Astrocyte (in vitro differentiated cells and primary cell): ENCODE data around the gene RBM44. TPM values are rescaled to one million over a fixed set of nuclear protein-coding genes. Genes with fewer than 3 reads are reported as not detected.
A peak's percentile ranks its signal among the peaks of the same experiment; 100 is the strongest.

ENCODE experiments used
- DNase-seq: peaks from one replicate; pipeline ENCODE4 v3.0.0-alpha.2; 2010; ENCODE audit warnings: low read depth
- FAIRE-seq: peaks from 2 replicates; lab custom pipeline; 2011; peaks lifted over from hg19 to GRCh38; lab: Jason Lieb, UNC
- H2AFZ ChIP-seq: 2 replicates; pipeline ENCODE4 v1.6.0; 2012; ENCODE audit warnings: low read depth, low read length, inconsistent platforms
- H3K27ac ChIP-seq: 2 replicates; pipeline ENCODE4 v1.5.1; 2011; ENCODE audit warnings: low read depth, low read length, inconsistent platforms
- H3K27me3 ChIP-seq: 2 replicates; pipeline ENCODE4 v1.6.0; 2011; ENCODE audit warnings: low read length, inconsistent platforms; ENCODE audit not compliant: insufficient read depth
- H3K36me3 ChIP-seq: 2 replicates; pipeline ENCODE4 v1.5.1; 2011; ENCODE audit warnings: low read length, inconsistent platforms; ENCODE audit not compliant: insufficient read depth
- H3K4me1 ChIP-seq: 2 replicates; pipeline ENCODE4 v1.5.1; 2011; ENCODE audit warnings: low read length, inconsistent platforms; ENCODE audit not compliant: insufficient read depth
- H3K4me2 ChIP-seq: 2 replicates; pipeline ENCODE4 v1.6.0; 2012; ENCODE audit warnings: low read length, inconsistent platforms
- H3K4me3 ChIP-seq: 2 replicates; pipeline ENCODE4 v1.5.1; 2011; ENCODE audit warnings: low read depth, mild to moderate bottlenecking, low read length, inconsistent platforms; ENCODE audit not compliant: insufficient read depth
- H3K79me2 ChIP-seq: 2 replicates; pipeline ENCODE4 v1.6.0; 2012; ENCODE audit warnings: mild to moderate bottlenecking, low read length, inconsistent platforms; ENCODE audit not compliant: insufficient read depth
- H3K9ac ChIP-seq: 2 replicates; pipeline ENCODE4 v1.6.0; 2012; ENCODE audit warnings: mild to moderate bottlenecking, low read length, inconsistent platforms
- H3K9me3 ChIP-seq: 2 replicates; pipeline ENCODE4 v1.5.1; 2012; ENCODE audit warnings: low read depth, mild to moderate bottlenecking, low read length, inconsistent platforms; ENCODE audit not compliant: insufficient read depth
- H4K20me1 ChIP-seq: 2 replicates; pipeline ENCODE4 v1.6.0; 2012; ENCODE audit warnings: low read length, inconsistent platforms; ENCODE audit not compliant: insufficient read depth
- H3K27ac Mint-ChIP-seq: one replicate; pipeline ENCODE4 v1.8.0; 2021; ENCODE audit warnings: mild to moderate bottlenecking, mixed read lengths; ENCODE audit not compliant: unreplicated experiment
- H3K27me3 Mint-ChIP-seq: one replicate; pipeline ENCODE4 v1.8.0; 2021; ENCODE audit warnings: low read depth, mixed read lengths; ENCODE audit not compliant: unreplicated experiment
- H3K36me3 Mint-ChIP-seq: one replicate; pipeline ENCODE4 v1.8.0; 2021; ENCODE audit warnings: low read depth, mixed read lengths; ENCODE audit not compliant: unreplicated experiment
- H3K4me1 Mint-ChIP-seq: one replicate; pipeline ENCODE4 v1.8.0; 2021; ENCODE audit warnings: low read depth, mixed read lengths; ENCODE audit not compliant: unreplicated experiment
- H3K4me3 Mint-ChIP-seq: one replicate; pipeline ENCODE4 v1.8.0; 2021; ENCODE audit warnings: mild to moderate bottlenecking, moderate library complexity, mixed read lengths; ENCODE audit not compliant: unreplicated experiment
- H3K9me3 Mint-ChIP-seq: one replicate; pipeline ENCODE4 v1.8.0; 2021; ENCODE audit warnings: mild to moderate bottlenecking, mixed read lengths; ENCODE audit not compliant: unreplicated experiment
- CTCF ChIP-seq: IDR thresholded peaks from 2 replicates; pipeline ENCODE4 v1.5.1; 2011; ENCODE audit warnings: low read depth, mild to moderate bottlenecking, inconsistent platforms, low read length, moderate library complexity; ENCODE audit not compliant: insufficient read depth
- EZH2 ChIP-seq: IDR thresholded peaks from 2 replicates; pipeline ENCODE4 v1.6.1; 2012; ENCODE audit warnings: mild to moderate bottlenecking, low read length, inconsistent platforms; ENCODE audit not compliant: insufficient read depth
- total RNA-seq: library from RNA; stranded (reverse); gene quantifications from 2 replicates; pipeline ENCODE4 v1.2.1, GENCODE V29; 2021

The RBM44 gene
- total RNA-seq, 1 donor from 2014 or later, result 0.32 TPM

- peak; percentile 3 for DNase-seq
- Histone ChIP-seq H3K9ac (no peak overlapping the region), H4K20me1 (no peaks in the 10 kb centered on the region), H3K36me3 (no peaks in the 10 kb centered on the region), H3K9me3 (no peaks in the 10 kb centered on the region), H3K4me3 (no peak overlapping the region), H3K4me2 (no peak overlapping the region), H2AFZ (no peak overlapping the region), H3K27me3 (no peaks in the 10 kb centered on the region), H3K4me1 (no peaks in the 10 kb centered on the region), H3K27ac (no peak overlapping the region), H3K79me2 (no peaks in the 10 kb centered on the region)
- H3K4me1 Mint-ChIP-seq, result no peaks in the 10 kb centered on the region
- H3K27ac Mint-ChIP-seq, result no peak overlapping the region
- no peak overlapping the region for H3K4me3 Mint-ChIP-seq
- peaks cover 2% of the 10 kb centered on the region for H3K27me3 Mint-ChIP-seq
- no peak for TF ChIP-seq EZH2
- no peak for TF ChIP-seq CTCF
- no peaks in the 10 kb centered on the region for H3K36me3 Mint-ChIP-seq
- peaks cover 3% of the 10 kb centered on the region for H3K9me3 Mint-ChIP-seq
- FAIRE-seq, result no peak
These were observed 35.0 kb downstream of the RBM44 start for GRCh38 chr2:237833546-237833945.

GRCh38 chr2:237835372-237835771, 36.8 kb downstream of the RBM44 start:
- H3K9me3 Mint-ChIP-seq, result peaks cover 3% of the 10 kb centered on the region
- H3K36me3 Mint-ChIP-seq, result no peaks in the 10 kb centered on the region

More at GRCh38 chr2:237835372-237835771, 36.8 kb downstream of the RBM44 start:
- Histone ChIP-seq H3K9ac (no peak overlapping the region), H2AFZ (no peak overlapping the region), H3K79me2 (no peaks in the 10 kb centered on the region), H4K20me1 (no peaks in the 10 kb centered on the region), H3K4me1 (no peaks in the 10 kb centered on the region), H3K9me3 (no peaks in the 10 kb centered on the region), H3K4me2 (no peak overlapping the region), H3K27ac (no peak overlapping the region), H3K4me3 (no peak overlapping the region), H3K36me3 (no peaks in the 10 kb centered on the region), H3K27me3 (no peaks in the 10 kb centered on the region)
- FAIRE-seq (no peak), DNase-seq (no peak)
- Mint-ChIP-seq H3K27me3 (peaks cover 9% of the 10 kb centered on the region), H3K27ac (no peak overlapping the region), H3K4me1 (no peaks in the 10 kb centered on the region), H3K4me3 (no peak overlapping the region)
- no peak for TF ChIP-seq EZH2
- TF ChIP-seq CTCF, result no peak
